Brain microvascular endothelial cell (primary cell): ENCODE measurements around the gene WASF2.

Experiments
- DNase-seq: peaks from one replicate; pipeline ENCODE4 v3.0.0-alpha.2; 2020
- H3K27ac ChIP-seq: fragments of 250-450 bp; sonication (Bioruptor Pico); 2 replicates; pipeline ENCODE4 v1.5.1; 2020; ENCODE audit warnings: mild to moderate bottlenecking, moderate library complexity
- H3K27me3 ChIP-seq: fragments of 250-450 bp; sonication (Bioruptor Pico); replicated peaks from 2 replicates; pipeline ENCODE4 v1.5.1; 2020; ENCODE audit warnings: mild to moderate bottlenecking
- H3K36me3 ChIP-seq: fragments of 250-450 bp; sonication (Bioruptor Pico); replicated peaks from 2 replicates; pipeline ENCODE4 v1.5.1; 2020; ENCODE audit warnings: mild to moderate bottlenecking
- H3K4me3 ChIP-seq: 2 replicates; pipeline ENCODE4 v1.5.1; 2011; ENCODE audit warnings: low read depth, mild to moderate bottlenecking, control low read depth, low read length, moderate library complexity
- CTCF ChIP-seq: IDR thresholded peaks from 2 replicates; pipeline ENCODE4 v1.5.1; 2011; ENCODE audit warnings: low read depth, mild to moderate bottlenecking, moderate library complexity, low read length, control low read depth, inconsistent platforms; ENCODE audit errors: missing control alignments
- in situ Hi-C: cut with HindIII; loops from 2 replicates; pipeline ENCODE4 v1.10.0; 2017; ENCODE audit warnings: low sequenced_read_pairs, low pct_ligation_motif_present

The WASF2 gene

GRCh38 chr1:27454610-27455009 lies 35.4 kb downstream of the WASF2 start:
- DNase-seq: no peak
- H3K27ac ChIP-seq: no peak overlapping the region
- in situ Hi-C loops: no loop called here
- TF ChIP-seq CTCF: no peak
- no peaks in the 10 kb centered on the region for H3K36me3 ChIP-seq
- no peak overlapping the region for H3K4me3 ChIP-seq
- H3K27me3 ChIP-seq: no peaks in the 10 kb centered on the region

GRCh38 chr1:27451343-27451742 lies 38.6 kb downstream of the WASF2 start:
- H3K27ac ChIP-seq: no peak overlapping the region
- in situ Hi-C loops: no loop called here
- H3K27me3 ChIP-seq: no peaks in the 10 kb centered on the region
- no peak overlapping the region for H3K4me3 ChIP-seq
- DNase-seq: no peak
- no peaks in the 10 kb centered on the region for H3K36me3 ChIP-seq
- no peak for TF ChIP-seq CTCF

- TF ChIP-seq CTCF: no peak
- H3K4me3 ChIP-seq: no peak overlapping the region
- no peaks in the 10 kb centered on the region for H3K27me3 ChIP-seq
- H3K36me3 ChIP-seq: no peaks in the 10 kb centered on the region
- H3K27ac ChIP-seq: no peak overlapping the region
- DNase-seq: no peak
- in situ Hi-C loops: no loop called here
Measured at GRCh38 chr1:27448982-27449381, 41.0 kb downstream of the WASF2 start.

GRCh38 chr1:27447883-27448282 lies 42.1 kb downstream of the WASF2 start:
- Histone ChIP-seq H3K36me3 (no peaks in the 10 kb centered on the region), H3K4me3 (no peak overlapping the region), H3K27ac (no peak overlapping the region), H3K27me3 (no peaks in the 10 kb centered on the region)
- no peak for DNase-seq
- no peak for TF ChIP-seq CTCF
- in situ Hi-C loops: no loop called here

- TF ChIP-seq CTCF: no peak
- no peak overlapping the region for H3K4me3 ChIP-seq
- H3K27ac ChIP-seq: no peak overlapping the region
- no peak for DNase-seq
- in situ Hi-C loops: no loop called here
- no peaks in the 10 kb centered on the region for H3K27me3 ChIP-seq
- no peaks in the 10 kb centered on the region for H3K36me3 ChIP-seq
Measured at GRCh38 chr1:27447399-27447798, 42.6 kb downstream of the WASF2 start.

- H3K36me3 ChIP-seq: no peaks in the 10 kb centered on the region
- in situ Hi-C loops: no loop called here
- no peaks in the 10 kb centered on the region for H3K27me3 ChIP-seq
- TF ChIP-seq CTCF: no peak
- H3K27ac ChIP-seq: no peak overlapping the region
- H3K4me3 ChIP-seq: no peak overlapping the region
- DNase-seq: no peak
Measured at GRCh38 chr1:27446496-27447020, 43.4 kb downstream of the WASF2 start.
